HepG2 (cell line): ENCODE data around the gene CPNE4. TPM values are rescaled to one million over a fixed set of nuclear protein-coding genes. Genes with fewer than 3 reads are reported as not detected.

ENCODE experiments used
- ATAC-seq: fragments of 200-7000 bp; cut with Tn5 transposase; 3 replicates; pipeline ENCODE4 v1.9.1; 2020; ENCODE audit warnings: mild to moderate bottlenecking, moderate library complexity
- BruUV-seq: library from RNA; stranded (reverse); fragments of 400-500 nt; replicated peaks from 2 replicates; lab custom pipeline; 2021; lab: Mats Ljungman, UMichigan
- CTCF ChIA-PET: fragments of 300-600 bp; formaldehyde crosslinking; extraction: SDS; loops from one replicate; lab custom pipeline; 2021; ENCODE audit warnings: low total read pairs, inconsistent platforms, low intra/inter-chr PET ratio; lab: Yijun Ruan, JAX
- POLR2A ChIA-PET: fragments of 350-600 bp; sonication (Branson Sonifier 250); formaldehyde crosslinking; loops from one replicate; lab custom pipeline; 2020; ENCODE audit warnings: antibody characterized with exemption, inconsistent platforms; lab: Yijun Ruan, JAX
- DNase-seq: peaks from one replicate; pipeline ENCODE4 v3.0.0-alpha.2; 2015; ENCODE audit warnings: low spot score
- FAIRE-seq: peaks from 3 replicates; lab custom pipeline; 2011; peaks lifted over from hg19 to GRCh38; lab: Jason Lieb, UNC
- H2AFZ ChIP-seq: one replicate; pipeline ENCODE4 v1.6.1; 2011; ENCODE audit warnings: low read length, inconsistent platforms
- H3K27ac ChIP-seq: fragments of 300-600 bp; 3 replicates; pipeline ENCODE4 v1.8.0; 2011; ENCODE audit warnings: mixed run types, mild to moderate bottlenecking, mixed read lengths, low read length, inconsistent platforms; ENCODE audit not compliant: insufficient read depth; ENCODE audit errors: extremely low read length
- H3K27me3 ChIP-seq, 2 experiments: fragments of 200-600 bp in 1 of 2; 2 replicates in 1 of 2; 3 replicates in 1 of 2; pipeline versions ENCODE4 v1.6.0 to v1.8.0; 2011; ENCODE audit warnings: low read length in 2 of 2, mild to moderate bottlenecking in 2 of 2, moderate library complexity in 2 of 2, inconsistent platforms in 1 of 2; ENCODE audit not compliant: insufficient read depth in 2 of 2, control insufficient read depth in 1 of 2
- H3K36me3 ChIP-seq, 2 experiments: fragments of 200-600 bp in 1 of 2; replicated peaks in 1 of 2; 2 replicates in 1 of 2; 3 replicates in 1 of 2; pipeline versions ENCODE4 v1.5.1 to v1.8.0; 2011; ENCODE audit warnings: low read length in 2 of 2, inconsistent platforms in 1 of 2; ENCODE audit not compliant: insufficient read depth in 2 of 2, control insufficient read depth in 1 of 2
- H3K4me1 ChIP-seq: 2 replicates; pipeline ENCODE4 v1.5.1; 2012; ENCODE audit warnings: low read length, inconsistent platforms; ENCODE audit not compliant: insufficient read depth
- H3K4me2 ChIP-seq: 2 replicates; pipeline ENCODE4 v1.6.0; 2011; ENCODE audit warnings: low read depth, low read length, inconsistent platforms
- H3K4me3 ChIP-seq, 3 experiments: fragments of 200-600 bp in 1 of 3; sonication (generic), shearing (Covaris generic) in 1 of 3; replicated peaks in 1 of 3; 2 replicates each; pipeline ENCODE4 v1.5.1; 2011 to 2016; ENCODE audit warnings: low read length in 3 of 3, inconsistent platforms in 2 of 3, low read depth in 2 of 3, mild to moderate bottlenecking in 2 of 3, control low read depth in 1 of 3, mixed read lengths in 1 of 3; ENCODE audit not compliant: insufficient read depth in 1 of 3
- H3K79me2 ChIP-seq: one replicate; pipeline ENCODE4 v1.6.1; 2011; ENCODE audit warnings: low read length, inconsistent platforms; ENCODE audit not compliant: insufficient read depth
- H3K9ac ChIP-seq: 2 replicates; pipeline ENCODE4 v1.6.0; 2011; ENCODE audit warnings: mild to moderate bottlenecking, low read depth, low read length, inconsistent platforms; ENCODE audit not compliant: insufficient read depth
- H3K9me3 ChIP-seq: 2 replicates; pipeline ENCODE4 v1.5.1; 2012; ENCODE audit warnings: mild to moderate bottlenecking, low read length
- H4K20me1 ChIP-seq: 2 replicates; pipeline ENCODE4 v1.6.0; 2011; ENCODE audit warnings: inconsistent platforms, mild to moderate bottlenecking, low read length, moderate library complexity; ENCODE audit not compliant: insufficient read depth
- BRCA1 ChIP-seq: sonication (generic); formaldehyde crosslinking; IDR thresholded peaks from 2 replicates; pipeline ENCODE4 v1.4.0; 2020; ENCODE audit warnings: missing genetic modification reagents
- CEBPG ChIP-seq: IDR thresholded peaks from 2 replicates; pipeline ENCODE4 v1.6.1; 2016
- DPF2 ChIP-seq: sonication (generic); formaldehyde crosslinking; IDR thresholded peaks from 2 replicates; pipeline ENCODE4 v1.4.0; 2020; ENCODE audit warnings: mild to moderate bottlenecking, low read depth, missing genetic modification reagents, borderline replicate concordance
- FOXO1 ChIP-seq: sonication (generic); formaldehyde crosslinking; IDR thresholded peaks from 2 replicates; pipeline ENCODE4 v1.4.0; 2020; ENCODE audit warnings: missing genetic modification reagents
- MBNL3 ChIP-seq: fragments of 250-450 bp; sonication (Bioruptor Pico); conservative IDR thresholded peaks from 2 replicates; pipeline ENCODE4 v1.8.0; 2022; ENCODE audit warnings: mild to moderate bottlenecking, inconsistent platforms
- NR2C2 ChIP-seq: sonication (generic); formaldehyde crosslinking; IDR thresholded peaks from 2 replicates; pipeline ENCODE4 v1.4.0; 2020; ENCODE audit warnings: missing genetic modification reagents, mild to moderate bottlenecking, moderate library complexity, borderline replicate concordance
- SOX13 ChIP-seq, 3 experiments: fragments of 450-650 bp in 1 of 3; sonication (generic) in 1 of 3; formaldehyde crosslinking in 1 of 3; IDR thresholded peaks in 2 of 3; conservative IDR thresholded peaks in 1 of 3; 2 replicates each; pipeline versions ENCODE4 v1.5.0 to v1.6.1; 2016 to 2020; ENCODE audit warnings: antibody characterized with exemption in 1 of 3, mild to moderate bottlenecking in 1 of 3, missing compliant biosample characterization in 1 of 3, missing genetic modification reagents in 1 of 3, moderate library complexity in 1 of 3
- ZNF101 ChIP-seq: sonication (generic); formaldehyde crosslinking; IDR thresholded peaks from 2 replicates; pipeline ENCODE4 v1.4.0; 2020; ENCODE audit warnings: mild to moderate bottlenecking, low read depth, missing genetic modification reagents, borderline replicate concordance
- ZNF20 ChIP-seq: sonication (generic); formaldehyde crosslinking; IDR thresholded peaks from 2 replicates; pipeline ENCODE4 v1.4.0; 2020; ENCODE audit warnings: mild to moderate bottlenecking, moderate library complexity, missing genetic modification reagents
- ZNF296 ChIP-seq: sonication (generic); formaldehyde crosslinking; conservative IDR thresholded peaks from 2 replicates; pipeline ENCODE4 v1.5.0; 2020; ENCODE audit warnings: mild to moderate bottlenecking, missing genetic modification reagents
- ZNF746 ChIP-seq: sonication (generic); formaldehyde crosslinking; IDR thresholded peaks from 2 replicates; pipeline ENCODE4 v1.8.0; 2022; ENCODE audit warnings: mild to moderate bottlenecking, missing genetic modification reagents
- WGBS: methylation state at CpG from one replicate; pipeline ENCODE4 v1.1.6; 2017; ENCODE audit warnings: low lambda C conversion rate; 5-methylcytosine and 5-hydroxymethylcytosine counted together
- in situ Hi-C: cut with HindIII; loops from 2 replicates; pipeline ENCODE4 v1.10.0; 2017; ENCODE audit warnings: low pct_unique_long_range_greater_than_20kb; ENCODE audit not compliant: extremely low pct_ligation_motif_present
- intact Hi-C: fragments of 100-400 bp; cut with micrococcal nuclease; formaldehyde crosslinking; loops from one replicate; pipeline ENCODE4 v1.10.0; 2022; ENCODE audit not compliant: unreplicated experiment
- polyA plus RNA-seq, 8 experiments: library from polyadenylated mRNA; depleted of rRNA in 3 of 8; stranded (reverse) in 7 of 8; unstranded in 1 of 8; fragments of >200 nt; fragmentation: Illumina TruSeq in 4 of 8; extraction: Trizol in 4 of 8; gene quantifications; 2 replicates each; pipeline versions ENCODE4 v1.2.1 to v1.2.3, GENCODE V29; 2011 to 2016; ENCODE audit warnings: low read depth in 4 of 8, missing spikeins in 1 of 8, mixed read lengths in 1 of 8; ENCODE audit not compliant: insufficient read depth in 1 of 8
- total RNA-seq, 5 experiments: library from RNA; depleted of rRNA; stranded (reverse); fragments of >200 nt; fragmentation: Illumina TruSeq; extraction: Trizol; gene quantifications; 2 replicates each; pipeline ENCODE4 v1.2.3, GENCODE V29; 2016; ENCODE audit warnings: low read depth in 1 of 5
- TF ChIP-seq, protein P1 (sequence below): sonication (generic); formaldehyde crosslinking; IDR thresholded peaks from 2 replicates; pipeline ENCODE4 v1.5.0; 2020; ENCODE audit warnings: missing genetic modification reagents
- TF ChIP-seq, protein P2 (sequence below): sonication (generic); formaldehyde crosslinking; IDR thresholded peaks from 2 replicates; pipeline ENCODE4 v1.5.0; 2020; ENCODE audit warnings: missing genetic modification reagents, mild to moderate bottlenecking, borderline replicate concordance

The CPNE4 gene
- total and polyA plus RNA-seq, 2 of the 13 experiments (the other 11 are each of a cell fraction or from before 2014, with no cell fraction given): not detected

DNA sequence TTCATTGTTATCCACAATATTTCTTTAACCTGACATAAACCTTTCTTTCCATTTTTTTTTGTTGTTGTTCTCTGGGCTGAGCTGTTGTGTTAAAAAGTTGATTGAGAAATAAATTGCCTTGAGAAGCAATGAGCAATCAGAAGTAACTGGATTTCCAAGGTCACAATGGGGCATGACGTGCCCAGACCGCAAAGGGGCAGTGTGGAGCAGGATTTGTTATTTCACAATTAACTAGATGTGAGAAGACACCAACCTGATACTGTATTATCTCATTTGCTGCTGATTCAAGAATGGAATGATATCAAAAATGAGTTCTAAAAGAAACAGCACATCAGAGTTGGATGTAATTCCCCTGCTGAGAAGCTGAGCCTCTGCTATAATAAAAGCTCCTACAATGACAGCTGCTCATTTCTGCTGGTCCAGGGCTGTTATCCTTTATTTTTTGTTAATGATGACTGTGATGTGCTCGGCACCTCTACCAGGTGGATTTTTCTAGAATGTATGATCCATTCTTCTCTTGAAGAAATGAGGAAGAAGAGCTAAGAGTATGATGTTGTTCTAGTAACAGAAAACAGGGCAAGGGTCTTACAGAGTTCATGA, 28.1 kb downstream of the CPNE4 start (continued):
- TF ChIP-seq DPF2 (no peak), ZNF101 (CRISPR knock-in tag) (no peak), FOXO1 (no peak), ZNF20 (CRISPR knock-in tag) (no peak), SOX13 (IDR thresholded peaks at IDR 0.05) (no peak), SOX13 (CRISPR knock-in tag; conservative IDR thresholded peaks at IDR 0.05 in 1 of 2, IDR thresholded peaks at IDR 0.05 in 1 of 2) (no peak), CEBPG (peak; percentile 45; the same call in 1 of the 2 replicates)

DNA sequence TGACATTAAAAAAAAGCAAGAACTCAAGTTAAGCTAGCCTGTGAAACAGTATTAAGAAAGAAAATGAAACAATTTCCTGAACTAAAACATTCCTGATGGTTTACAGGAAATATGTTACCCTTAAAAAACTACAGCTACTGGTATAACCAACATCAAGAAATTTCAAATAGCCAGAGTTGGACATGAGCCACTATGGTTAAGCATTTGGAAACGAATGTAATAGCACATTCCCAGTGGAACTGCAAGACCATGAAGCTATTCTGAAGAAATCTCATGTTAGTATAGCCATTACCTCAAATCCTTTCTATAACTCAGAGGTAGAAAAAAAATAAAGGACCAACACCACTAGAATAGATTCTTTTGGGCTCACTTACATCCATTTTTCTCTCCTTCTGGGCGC, 30.2 kb downstream of the CPNE4 start:
- H3K27me3 ChIP-seq: no peaks in the 10 kb centered on the region

More for the DNA sequence above, 30.2 kb downstream of the CPNE4 start:
- H3K27ac ChIP-seq: no peak overlapping the region
- POLR2A ChIA-PET: no interaction called here
- BruUV-seq: no TSS peak
- no peaks in the 10 kb centered on the region for H3K36me3 ChIP-seq
- intact Hi-C loops: no loop called here
- H3K79me2 ChIP-seq: no peaks in the 10 kb centered on the region
- in situ Hi-C loops: loop anchor here (25.0 kb wide), 1 partner anchor 967 kb away; the partner anchor contains the start of genes ASTE1 and NEK11
- H3K9me3 ChIP-seq: no peaks in the 10 kb centered on the region
- TF ChIP-seq NR2C2 (CRISPR knock-in tag) (no peak), MBNL3 (CRISPR knock-in tag) (no peak), BRCA1 (no peak), ZNF746 (CRISPR knock-in tag) (no peak), ZNF296 (CRISPR knock-in tag) (no peak)
- TF ChIP-seq, protein P1, sequence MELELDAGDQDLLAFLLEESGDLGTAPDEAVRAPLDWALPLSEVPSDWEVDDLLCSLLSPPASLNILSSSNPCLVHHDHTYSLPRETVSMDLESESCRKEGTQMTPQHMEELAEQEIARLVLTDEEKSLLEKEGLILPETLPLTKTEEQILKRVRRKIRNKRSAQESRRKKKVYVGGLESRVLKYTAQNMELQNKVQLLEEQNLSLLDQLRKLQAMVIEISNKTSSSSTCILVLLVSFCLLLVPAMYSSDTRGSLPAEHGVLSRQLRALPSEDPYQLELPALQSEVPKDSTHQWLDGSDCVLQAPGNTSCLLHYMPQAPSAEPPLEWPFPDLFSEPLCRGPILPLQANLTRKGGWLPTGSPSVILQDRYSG (CRISPR knock-in tag): no peak
- TF ChIP-seq, protein P2, sequence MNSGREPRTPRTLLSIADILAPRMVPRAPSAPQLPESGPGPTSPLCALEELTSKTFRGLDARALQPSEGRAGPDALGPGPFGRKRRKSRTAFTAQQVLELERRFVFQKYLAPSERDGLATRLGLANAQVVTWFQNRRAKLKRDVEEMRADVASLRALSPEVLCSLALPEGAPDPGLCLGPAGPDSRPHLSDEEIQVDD (CRISPR knock-in tag): no peak
- H3K4me2 ChIP-seq: no peak overlapping the region
- H2AFZ ChIP-seq: no peak overlapping the region
- H3K9ac ChIP-seq: no peak overlapping the region
- FAIRE-seq (no peak), ATAC-seq (no peak), DNase-seq (no peak)
- CTCF ChIA-PET: no interaction called here
- H3K4me1 ChIP-seq: no peaks in the 10 kb centered on the region
- no peak overlapping the region for H3K4me3 ChIP-seq
- H4K20me1 ChIP-seq: no peaks in the 10 kb centered on the region
- 6% methylated on average over 2 of the region's 2 CpGs for WGBS
